Upper lobe of left lung (tissue), 6 donors: ENCODE results near the gene MICALL1. TPM values are rescaled to one million over a fixed set of nuclear protein-coding genes. Genes with fewer than 3 reads are reported as not detected.

Source experiments
- ATAC-seq, 2 donors: fragments of 200-7000 bp; cut with Tn5 transposase; one replicate each; pipeline ENCODE4 v1.9.1; 2022; ENCODE audit warnings: mild to moderate bottlenecking in 2 of 2, moderate library complexity in 2 of 2; ENCODE audit not compliant: low FRiP score in 2 of 2
- DNase-seq, 2 donors: peaks; one replicate each; pipeline ENCODE4 v3.0.0-alpha.2; 2019 to 2020
- H3K27ac ChIP-seq, 4 donors: fragments of 200-600 bp; sonication (generic); one replicate each; pipeline ENCODE4 v1.5.1; 2016 to 2019
- H3K27me3 ChIP-seq, 4 donors: fragments of 200-600 bp; sonication (generic); one replicate each; pipeline ENCODE4 v1.5.1; 2017 to 2019
- H3K36me3 ChIP-seq, 4 donors: fragments of 200-600 bp; sonication (generic); one replicate each; pipeline ENCODE4 v1.5.1; 2016 to 2019
- H3K4me1 ChIP-seq, 4 donors: fragments of 200-600 bp; sonication (generic); one replicate each; pipeline ENCODE4 v1.5.1; 2018 to 2019
- H3K4me3 ChIP-seq, 4 donors: fragments of 200-600 bp; sonication (generic); one replicate each; pipeline ENCODE4 v1.5.1; 2017 to 2019; ENCODE audit warnings: mild to moderate bottlenecking in 2 of 4, moderate library complexity in 1 of 4
- H3K9me3 ChIP-seq, 4 donors: fragments of 200-600 bp; sonication (generic); one replicate each; pipeline ENCODE4 v1.5.1; 2018 to 2019
- EP300 ChIP-seq, 4 donors: sonication (generic); formaldehyde crosslinking; IDR thresholded peaks; one replicate each; pipeline ENCODE4 v1.5.1; 2017; ENCODE audit warnings: antibody characterized with exemption in 4 of 4, control low read depth in 2 of 4
- POLR2A ChIP-seq, 4 donors: fragments of 450-650 bp; IDR thresholded peaks; one replicate each; pipeline ENCODE4 v1.5.1; 2016 to 2017; ENCODE audit warnings: antibody characterized with exemption in 4 of 4, mild to moderate bottlenecking in 2 of 4
- POLR2AphosphoS5 ChIP-seq, 2 donors: sonication (generic); formaldehyde crosslinking; IDR thresholded peaks; one replicate each; pipeline ENCODE4 v1.5.1; 2017; ENCODE audit warnings: antibody characterized with exemption in 2 of 2
- WGBS, 2 donors: methylation state at CpG; one replicate each; pipeline ENCODE4 v1.1.5; 2017 to 2018; 5-methylcytosine and 5-hydroxymethylcytosine counted together
- total RNA-seq, 6 donors: library from RNA; depleted of rRNA in 4 of 6; stranded (reverse); fragments of >200 nt in 4 of 6; gene quantifications; one replicate each; pipeline versions ENCODE4 v1.1.0 to v1.2.1, GENCODE V29; 2016 to 2021
- TF ChIP-seq, protein P1 (sequence below), 6 experiments: fragments of 450-650 bp in 4 of 6; fragments of 200-600 bp in 2 of 6; sonication (generic) in 2 of 6; IDR thresholded peaks; one replicate each; pipeline ENCODE4 v1.5.1; 2016 to 2019; ENCODE audit warnings: antibody characterized with exemption in 6 of 6
- donor health status: DM: no; HTN: no; CAD: no; lungs with moderate emphysema.
- donor health status: DM: no; HTN: yes; CAD: no; lungs with severe emphysema.

The MICALL1 gene, protein sequence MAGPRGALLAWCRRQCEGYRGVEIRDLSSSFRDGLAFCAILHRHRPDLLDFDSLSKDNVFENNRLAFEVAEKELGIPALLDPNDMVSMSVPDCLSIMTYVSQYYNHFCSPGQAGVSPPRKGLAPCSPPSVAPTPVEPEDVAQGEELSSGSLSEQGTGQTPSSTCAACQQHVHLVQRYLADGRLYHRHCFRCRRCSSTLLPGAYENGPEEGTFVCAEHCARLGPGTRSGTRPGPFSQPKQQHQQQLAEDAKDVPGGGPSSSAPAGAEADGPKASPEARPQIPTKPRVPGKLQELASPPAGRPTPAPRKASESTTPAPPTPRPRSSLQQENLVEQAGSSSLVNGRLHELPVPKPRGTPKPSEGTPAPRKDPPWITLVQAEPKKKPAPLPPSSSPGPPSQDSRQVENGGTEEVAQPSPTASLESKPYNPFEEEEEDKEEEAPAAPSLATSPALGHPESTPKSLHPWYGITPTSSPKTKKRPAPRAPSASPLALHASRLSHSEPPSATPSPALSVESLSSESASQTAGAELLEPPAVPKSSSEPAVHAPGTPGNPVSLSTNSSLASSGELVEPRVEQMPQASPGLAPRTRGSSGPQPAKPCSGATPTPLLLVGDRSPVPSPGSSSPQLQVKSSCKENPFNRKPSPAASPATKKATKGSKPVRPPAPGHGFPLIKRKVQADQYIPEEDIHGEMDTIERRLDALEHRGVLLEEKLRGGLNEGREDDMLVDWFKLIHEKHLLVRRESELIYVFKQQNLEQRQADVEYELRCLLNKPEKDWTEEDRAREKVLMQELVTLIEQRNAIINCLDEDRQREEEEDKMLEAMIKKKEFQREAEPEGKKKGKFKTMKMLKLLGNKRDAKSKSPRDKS
- 10 to 100 TPM; 24.3 to 47.1 (median 37.3) TPM for total RNA-seq

DNA sequence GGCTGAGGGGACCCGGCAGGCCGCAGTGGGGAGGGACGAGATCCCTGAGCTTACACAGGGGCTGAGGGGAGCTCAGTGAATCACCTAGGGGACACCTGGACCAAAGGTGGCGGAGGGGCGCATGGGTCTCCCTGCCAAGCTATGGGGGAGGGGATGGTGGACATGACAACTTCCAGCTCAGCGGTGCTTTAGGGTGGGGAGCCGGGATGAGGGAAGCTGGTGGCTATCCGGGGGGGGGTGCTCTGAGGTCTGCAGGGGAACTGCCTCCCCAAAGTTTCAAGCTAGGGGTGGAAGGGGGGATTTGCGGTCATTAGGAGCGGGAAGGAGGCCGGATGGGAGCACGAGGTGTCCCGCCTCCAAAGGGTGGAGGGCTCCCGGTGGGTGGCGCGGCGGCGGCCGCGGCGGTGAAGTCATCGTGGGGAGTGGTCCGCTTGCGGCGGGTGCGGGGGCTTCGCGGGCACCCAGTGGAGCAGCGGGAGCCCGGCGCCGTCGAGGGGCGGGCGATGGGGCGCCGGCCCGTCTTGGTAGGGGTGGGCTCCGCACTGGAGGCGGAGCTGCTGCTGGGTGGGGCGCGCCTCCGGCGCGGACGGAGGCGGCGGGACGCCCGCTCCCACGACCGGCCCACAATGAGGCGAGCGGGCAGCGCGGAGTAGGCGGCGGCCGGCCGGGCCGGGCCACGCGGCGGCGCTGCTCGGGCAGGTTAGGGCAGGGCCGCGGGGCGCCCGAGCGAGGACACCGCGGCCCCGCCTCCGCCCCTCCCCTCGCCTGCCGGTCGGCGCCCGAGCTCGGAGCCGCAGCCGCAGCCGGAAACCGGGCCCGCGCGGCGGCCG is at the start of gene MICALL1:
TSS of gene MICALL1 (plus strand) at position 764 of the 830 bp plus-strand sequence. CDS start 126 bp downstream, outside the sequence.
- no peaks in the 10 kb centered on the region for H3K36me3 ChIP-seq
- peak within 1 kb of the TSS; percentile 23 to 92 (median 79) for H3K4me3 ChIP-seq
- ATAC-seq, result peak; percentile 76 to 90
- peak within 1 kb of the TSS; percentile 82 to 96 (median 84) for H3K27ac ChIP-seq
- no peaks in the 10 kb centered on the region for H3K9me3 ChIP-seq
- TF ChIP-seq POLR2A (IDR thresholded peaks at IDR 0.05) (peak in 1 of 4 donors; percentile 49), POLR2AphosphoS5 (IDR thresholded peaks at IDR 0.05) (no peak)
- TF ChIP-seq, protein P1, sequence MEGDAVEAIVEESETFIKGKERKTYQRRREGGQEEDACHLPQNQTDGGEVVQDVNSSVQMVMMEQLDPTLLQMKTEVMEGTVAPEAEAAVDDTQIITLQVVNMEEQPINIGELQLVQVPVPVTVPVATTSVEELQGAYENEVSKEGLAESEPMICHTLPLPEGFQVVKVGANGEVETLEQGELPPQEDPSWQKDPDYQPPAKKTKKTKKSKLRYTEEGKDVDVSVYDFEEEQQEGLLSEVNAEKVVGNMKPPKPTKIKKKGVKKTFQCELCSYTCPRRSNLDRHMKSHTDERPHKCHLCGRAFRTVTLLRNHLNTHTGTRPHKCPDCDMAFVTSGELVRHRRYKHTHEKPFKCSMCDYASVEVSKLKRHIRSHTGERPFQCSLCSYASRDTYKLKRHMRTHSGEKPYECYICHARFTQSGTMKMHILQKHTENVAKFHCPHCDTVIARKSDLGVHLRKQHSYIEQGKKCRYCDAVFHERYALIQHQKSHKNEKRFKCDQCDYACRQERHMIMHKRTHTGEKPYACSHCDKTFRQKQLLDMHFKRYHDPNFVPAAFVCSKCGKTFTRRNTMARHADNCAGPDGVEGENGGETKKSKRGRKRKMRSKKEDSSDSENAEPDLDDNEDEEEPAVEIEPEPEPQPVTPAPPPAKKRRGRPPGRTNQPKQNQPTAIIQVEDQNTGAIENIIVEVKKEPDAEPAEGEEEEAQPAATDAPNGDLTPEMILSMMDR (IDR thresholded peaks at IDR 0.05), result peak in 5 of 6 experiments; percentile 59 to 83 (median 75)
- DNase-seq, result peak; percentile 81 to 96
- WGBS, 2 donors, result 27 to 29% methylated on average over 15 to 17 of the region's 90 CpGs
- no peaks in the 10 kb centered on the region for H3K27me3 ChIP-seq
- peaks cover 17 to 40% (median 30%) of the 10 kb centered on the region in 4 donors for H3K4me1 ChIP-seq

DNA sequence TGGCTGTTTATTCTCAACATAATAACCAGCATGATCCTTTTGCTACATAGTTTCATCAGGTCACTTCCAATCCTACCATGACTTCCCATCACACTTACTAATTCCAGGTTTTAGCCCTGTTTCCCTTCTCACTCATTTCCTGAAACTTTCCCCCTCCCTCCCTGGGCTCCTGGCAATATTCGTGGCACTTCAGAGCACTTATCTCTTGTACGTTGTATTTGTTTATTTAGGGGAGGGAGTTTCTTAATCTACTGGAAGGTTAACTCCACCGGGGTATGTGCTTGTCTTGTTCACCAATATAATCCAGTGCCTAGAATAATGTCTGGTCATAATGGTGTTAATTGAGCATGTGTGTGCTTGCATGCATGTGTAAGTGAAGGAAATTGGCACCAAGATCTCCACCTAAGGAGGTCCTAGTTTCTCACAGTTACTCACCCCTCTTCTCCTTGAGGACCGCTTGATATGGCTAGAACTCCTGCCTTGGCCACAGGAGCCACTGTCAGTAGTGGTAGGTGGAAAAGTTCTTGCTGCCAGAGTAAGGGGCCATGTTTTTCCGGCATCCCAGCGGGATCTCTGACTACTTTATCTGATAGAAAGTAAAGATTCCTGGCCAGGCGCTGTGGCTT is 45.2 kb upstream of the MICALL1 start:
- H3K9me3 ChIP-seq, result no peaks in the 10 kb centered on the region
- peaks cover 22 to 98% (median 82%) of the 10 kb centered on the region in 4 donors for H3K36me3 ChIP-seq
- TF ChIP-seq, protein P1 (IDR thresholded peaks at IDR 0.05), result no peak
- TF ChIP-seq POLR2A (IDR thresholded peaks at IDR 0.05) (no peak), EP300 (IDR thresholded peaks at IDR 0.05) (peak; percentile 12 to 75 (median 18)), POLR2AphosphoS5 (IDR thresholded peaks at IDR 0.05) (peak in 1 of 2 donors; percentile 11)
- H3K27me3 ChIP-seq, result no peaks in the 10 kb centered on the region
- ATAC-seq, result peak; percentile 26 to 74
- WGBS, 2 donors, result 48 to 49% methylated on average over 6 to 7 of the region's 7 CpGs
- no peak overlapping the region for H3K4me3 ChIP-seq
- peak overlapping the region in 3 of 4 donors; percentile 52 to 62 (median 61) for H3K27ac ChIP-seq
- H3K4me1 ChIP-seq, result peaks cover 0 to 22% (median 8%) of the 10 kb centered on the region in 4 donors
- DNase-seq, result peak in 1 of 2 donors; percentile 60

DNA sequence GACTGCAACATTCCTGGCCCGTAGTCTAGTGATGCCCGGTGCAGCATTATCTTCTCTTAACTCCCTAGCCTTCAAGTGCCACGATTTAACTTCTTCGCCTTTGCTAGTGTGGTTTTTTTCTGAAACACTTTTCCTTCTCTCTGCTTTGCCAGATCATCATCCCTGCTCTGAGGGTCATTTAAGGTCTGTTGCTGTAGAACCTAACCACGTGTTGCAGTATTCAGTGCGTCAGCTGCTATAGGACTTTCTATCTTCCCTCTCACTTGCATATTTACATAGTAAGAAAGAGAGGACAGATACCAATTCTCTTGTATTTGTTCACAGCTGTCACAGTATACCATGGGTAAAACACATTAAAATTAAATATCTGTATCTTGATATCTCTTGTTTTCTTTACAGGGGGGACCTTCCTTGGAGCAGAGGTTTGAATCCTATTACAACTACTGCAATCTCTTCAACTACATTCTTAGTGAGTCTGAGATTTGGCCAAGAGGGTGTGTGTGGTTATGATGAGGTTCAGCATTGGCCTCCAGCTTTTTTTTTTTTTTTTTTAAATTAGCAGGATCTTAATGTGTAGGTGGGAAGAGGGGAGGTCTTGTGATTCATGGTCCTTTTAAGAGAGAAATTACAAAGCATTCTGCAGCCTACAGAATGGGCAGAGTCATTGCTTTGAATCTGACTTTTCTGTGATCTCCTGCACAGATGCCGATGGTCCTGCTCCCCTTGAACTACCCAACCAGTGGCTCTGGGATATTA is 43.3 kb upstream of the MICALL1 start:
- no peak overlapping the region for H3K27ac ChIP-seq
- peaks cover 0 to 22% (median 8%) of the 10 kb centered on the region in 4 donors for H3K4me1 ChIP-seq
- H3K36me3 ChIP-seq, result peaks cover 23 to 98% (median 76%) of the 10 kb centered on the region in 4 donors
- TF ChIP-seq POLR2AphosphoS5 (IDR thresholded peaks at IDR 0.05) (no peak), POLR2A (IDR thresholded peaks at IDR 0.05) (no peak), EP300 (IDR thresholded peaks at IDR 0.05) (no peak)
- TF ChIP-seq, protein P1 (IDR thresholded peaks at IDR 0.05), result no peak
- H3K27me3 ChIP-seq, result no peaks in the 10 kb centered on the region
- 79 to 80% methylated on average over 7 of the region's 7 CpGs for WGBS, 2 donors
- H3K9me3 ChIP-seq, result no peaks in the 10 kb centered on the region
- DNase-seq, result no peak
- ATAC-seq, result no peak
- no peak overlapping the region for H3K4me3 ChIP-seq
